Coronary artery (tissue), 2 donors: ENCODE results near the gene MYRIP.
"Not testable (repeated sequence)": the region's sequence is repeated elsewhere in the genome, so short reads cannot be mapped to it uniquely, and the experiment has no call there.

Experiments
- DNase-seq: peaks from one replicate; pipeline ENCODE4 v3.0.0-alpha.2; 2017; ENCODE audit warnings: low spot score
- H3K27ac ChIP-seq, 2 donors: fragments of 200-600 bp; sonication (generic); one replicate each; pipeline ENCODE4 v1.5.1; 2016 to 2019
- H3K4me3 ChIP-seq: fragments of 200-600 bp; sonication (generic); 2 replicates; pipeline ENCODE4 v1.5.1; 2016; ENCODE audit warnings: mild to moderate bottlenecking, moderate library complexity
- CTCF ChIP-seq: fragments of 200-600 bp; sonication (generic); IDR thresholded peaks from one replicate; pipeline ENCODE4 v1.5.1; 2019; ENCODE audit warnings: antibody characterized with exemption

The MYRIP gene

GRCh38 chr3:39809181-39809994 lies at the start of gene MYRIP:
TSS of gene MYRIP (plus strand) at chr3:39809609. CDS start at chr3:39900817, 91,208 bp downstream.
- Histone ChIP-seq H3K27ac (peak within 1 kb of the TSS in 1 of 2 donors; percentile 51), H3K4me3 (peak within 1 kb of the TSS; percentile 80)
- no peak for TF ChIP-seq CTCF
- no peak for DNase-seq

GRCh38 chr3:39760325-39760724 lies 49.1 kb upstream of the MYRIP start:
- no peak for TF ChIP-seq CTCF
- no peak overlapping the region for H3K4me3 ChIP-seq
- DNase-seq: no peak
- no peak overlapping the region for H3K27ac ChIP-seq

- TF ChIP-seq CTCF: no peak
- Histone ChIP-seq H3K27ac (no peak overlapping the region), H3K4me3 (no peak overlapping the region)
- no peak for DNase-seq
Measured at GRCh38 chr3:39762537-39763070, 46.8 kb upstream of the MYRIP start.

- Histone ChIP-seq H3K4me3 (no peak overlapping the region), H3K27ac (no peak overlapping the region)
- TF ChIP-seq CTCF: no peak
- DNase-seq: no peak
Measured at GRCh38 chr3:39763390-39763789, 46.0 kb upstream of the MYRIP start.

- H3K4me3 ChIP-seq: no peak overlapping the region
- no peak for TF ChIP-seq CTCF
- no peak for DNase-seq
- H3K27ac ChIP-seq: no peak overlapping the region
Measured at GRCh38 chr3:39765575-39765974, 43.8 kb upstream of the MYRIP start.

- no peak overlapping the region for H3K4me3 ChIP-seq
- no peak for DNase-seq
- no peak overlapping the region for H3K27ac ChIP-seq
- TF ChIP-seq CTCF: no peak
Measured at GRCh38 chr3:39766433-39766832, 43.0 kb upstream of the MYRIP start.

GRCh38 chr3:39766909-39767308 lies 42.5 kb upstream of the MYRIP start:
- not testable (repeated sequence) for DNase-seq, H3K27ac ChIP-seq, H3K4me3 ChIP-seq

- not testable (repeated sequence) for H3K4me3 ChIP-seq, DNase-seq, H3K27ac ChIP-seq
Measured at GRCh38 chr3:39778168-39778567, 31.2 kb upstream of the MYRIP start.
